T follicular helper cell (primary cell): ENCODE results near the gene CACNA1I.

Source experiments
- DNase-seq: peaks from one replicate; pipeline ENCODE4 v3.0.0-alpha.2; 2020; ENCODE audit warnings: low read depth

CACNA1I gene

DNA sequence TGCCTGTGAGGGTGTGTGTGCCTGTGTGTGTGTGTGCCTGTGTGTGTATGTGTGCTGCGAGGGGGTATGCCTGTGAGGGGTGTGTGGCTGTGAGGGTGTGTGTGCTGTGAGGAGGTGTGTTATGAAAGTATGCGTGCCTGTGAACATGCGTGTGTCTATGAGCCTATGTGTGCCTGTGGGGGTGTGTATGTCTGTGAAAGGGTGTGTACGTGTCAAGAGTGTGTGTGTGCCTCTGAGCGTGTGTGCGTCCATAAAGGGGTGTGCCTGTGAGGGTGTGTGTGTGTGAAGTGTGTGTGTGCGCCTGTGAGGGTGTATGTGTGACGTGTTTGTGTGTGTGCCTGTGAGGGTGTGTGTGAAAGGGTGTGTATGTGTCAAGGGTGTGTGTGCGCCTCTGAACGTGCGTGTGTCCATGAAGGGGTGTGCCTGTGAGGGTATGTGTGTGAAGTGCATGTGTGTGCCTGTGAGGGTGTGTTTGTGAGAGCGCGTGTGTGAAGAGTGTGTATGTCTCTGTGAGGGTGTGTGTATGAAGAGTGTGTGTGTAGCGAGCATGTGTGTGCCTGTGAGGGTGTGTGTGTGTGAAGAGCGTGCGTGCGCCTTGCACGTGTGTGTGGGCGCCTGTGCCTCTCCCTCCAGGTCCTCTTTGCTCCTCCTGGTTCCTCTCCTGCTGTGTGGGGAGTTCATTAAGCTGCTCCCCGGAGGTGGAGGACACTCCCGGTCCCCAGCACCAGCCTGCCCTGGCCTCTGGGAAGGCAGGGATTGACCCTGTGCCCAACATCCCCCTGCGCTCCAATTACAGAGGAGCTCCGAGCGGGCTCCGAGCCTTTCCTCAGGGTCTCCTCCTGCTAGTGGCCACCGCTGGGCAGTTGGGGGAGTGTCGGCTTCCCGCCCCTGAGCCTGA lies 53.3 kb downstream of the CACNA1I start:
- no peak for DNase-seq

DNA sequence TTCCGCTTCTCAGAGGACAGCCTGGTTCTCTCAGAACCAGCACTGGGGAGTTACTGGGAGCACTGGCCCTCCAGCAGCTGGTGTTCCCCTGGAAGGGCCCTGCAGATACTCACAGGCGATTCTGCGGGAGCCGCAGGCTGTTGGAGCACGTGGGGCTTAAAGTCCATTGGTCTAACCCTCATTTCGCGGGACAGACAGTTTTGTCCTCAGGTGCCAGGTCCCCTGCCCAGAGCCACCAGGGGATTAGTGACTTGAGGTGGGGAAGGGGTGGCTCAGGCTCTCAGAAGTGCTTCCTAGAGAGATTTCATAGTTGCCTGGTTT lies 53.9 kb downstream of the CACNA1I start:
- no peak for DNase-seq

DNA sequence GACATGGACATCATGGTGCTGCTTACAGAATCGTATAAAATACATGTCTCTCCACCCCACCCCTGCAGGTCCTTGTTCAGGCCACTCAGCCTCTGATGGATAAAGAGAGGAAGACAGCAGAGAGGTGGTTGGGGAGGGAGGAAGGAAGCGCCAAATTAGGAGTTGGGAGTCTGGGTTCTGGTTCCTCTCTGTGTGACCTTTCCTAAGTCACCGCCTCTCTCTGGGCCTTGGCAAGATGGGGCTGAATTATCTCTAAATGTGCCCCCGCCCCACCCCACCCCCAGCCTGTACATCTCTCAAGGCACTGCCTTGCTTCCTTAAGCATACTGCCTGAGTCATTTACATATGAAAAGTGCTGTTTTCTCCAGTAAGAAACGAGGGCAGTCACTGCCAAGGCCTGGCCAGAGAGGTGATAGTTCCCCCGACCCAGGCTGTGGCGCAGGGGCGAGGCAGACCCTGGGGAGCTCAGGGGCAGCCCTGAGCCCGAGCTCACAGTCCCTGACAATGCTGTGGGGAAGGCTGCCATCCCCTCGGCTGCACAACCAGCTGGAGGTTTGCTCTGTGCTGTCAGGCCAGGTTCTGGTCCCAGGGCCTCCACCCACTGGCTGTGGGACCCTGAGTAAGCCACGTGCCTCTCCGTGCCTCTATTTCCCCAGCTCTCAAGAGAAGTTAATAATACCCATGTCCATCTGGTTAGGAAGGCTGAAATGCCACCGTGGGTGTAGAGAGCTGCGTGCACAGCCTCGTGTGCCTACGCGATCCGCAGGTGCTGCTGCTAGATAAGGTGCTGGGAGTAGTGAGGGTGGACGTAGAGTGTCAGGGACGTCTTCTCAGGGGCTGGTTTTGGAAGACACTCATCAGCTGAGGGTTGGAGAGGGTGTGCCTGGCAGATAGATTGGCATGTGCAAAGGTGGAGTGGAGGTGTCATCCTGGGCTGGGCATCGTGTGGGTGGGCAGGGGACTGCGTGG lies 55.3 kb downstream of the CACNA1I start:
- DNase-seq: no peak

DNA sequence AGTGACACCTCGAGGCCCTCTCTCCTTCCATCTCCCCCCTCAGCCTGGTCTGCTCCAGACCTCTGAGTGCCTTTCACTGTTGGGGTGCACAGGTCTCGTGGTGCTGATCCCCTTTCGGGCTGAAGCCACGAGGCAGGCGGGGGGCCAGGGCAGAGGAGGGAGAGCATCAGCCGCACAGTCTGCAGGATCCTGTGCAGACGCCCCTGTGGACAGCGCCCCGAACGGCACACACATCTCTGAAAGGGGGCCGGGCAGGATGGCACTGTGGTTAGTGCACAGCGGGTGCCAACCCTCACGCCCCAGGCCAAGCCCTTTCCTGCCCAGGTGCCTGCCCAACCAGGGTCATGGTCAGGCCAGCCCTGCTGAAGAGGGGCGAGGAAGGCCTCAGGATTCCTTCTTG lies 56.7 kb downstream of the CACNA1I start:
- no peak for DNase-seq

DNA sequence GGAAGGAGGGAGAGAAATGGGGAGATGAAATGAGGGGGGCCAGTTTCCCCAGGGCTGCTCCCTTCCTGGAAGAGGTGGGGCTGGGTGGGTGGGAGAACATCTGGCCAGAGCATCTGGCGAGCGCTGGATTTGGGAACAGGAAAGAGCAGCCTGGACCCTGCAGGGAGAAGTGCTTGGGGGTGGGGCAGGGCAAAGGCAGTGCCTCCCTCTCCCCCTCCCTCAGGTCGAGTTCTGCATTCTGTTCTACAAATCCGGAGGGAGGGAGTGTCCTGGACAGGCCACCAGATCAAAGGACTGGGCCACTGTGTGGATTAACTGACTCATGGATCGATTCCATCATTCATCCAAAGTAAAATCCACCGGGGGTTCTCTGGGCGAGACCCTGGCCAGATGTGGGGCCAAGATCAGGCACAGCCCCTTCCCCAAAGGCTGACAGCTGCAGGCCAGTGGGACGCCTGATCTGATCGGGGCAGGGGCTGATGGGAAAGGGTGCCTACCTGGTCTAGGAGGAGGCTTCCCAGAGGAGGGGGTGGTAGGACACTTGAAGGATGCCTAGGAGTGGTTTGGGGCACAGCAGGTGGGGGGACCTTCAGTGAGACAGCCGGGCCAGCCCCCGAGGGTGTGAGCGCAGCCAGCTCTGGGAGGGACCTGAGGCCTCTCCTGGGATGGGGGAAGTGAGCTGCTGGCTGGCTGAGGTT lies 57.5 kb downstream of the CACNA1I start:
- no peak for DNase-seq

DNA sequence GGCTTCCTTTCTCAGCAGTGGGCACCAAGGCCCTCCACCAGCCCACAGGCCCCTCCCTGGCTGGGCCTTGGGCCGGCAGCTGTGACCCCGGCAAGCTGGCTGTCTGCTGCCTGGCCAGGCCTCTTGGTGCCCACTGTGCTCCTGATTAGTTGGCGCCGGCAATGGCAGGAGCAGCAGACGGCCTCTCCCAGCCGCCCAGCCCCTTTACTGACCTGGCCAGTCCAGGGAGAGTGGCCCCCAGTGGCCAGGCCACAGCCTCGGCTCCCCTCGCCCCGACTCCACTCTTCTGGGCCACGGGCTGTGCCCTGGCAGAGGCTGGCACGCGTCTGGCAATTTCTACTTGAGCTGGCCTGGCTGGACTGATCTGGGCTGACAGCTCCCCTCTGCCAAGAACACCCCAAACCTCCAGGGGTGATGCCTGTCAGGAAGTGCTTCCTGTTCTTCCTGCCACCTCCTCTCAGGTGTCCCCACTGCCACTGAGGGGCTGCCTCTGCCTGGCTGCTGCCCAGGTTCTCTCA lies 58.1 kb downstream of the CACNA1I start:
- no peak for DNase-seq

DNA sequence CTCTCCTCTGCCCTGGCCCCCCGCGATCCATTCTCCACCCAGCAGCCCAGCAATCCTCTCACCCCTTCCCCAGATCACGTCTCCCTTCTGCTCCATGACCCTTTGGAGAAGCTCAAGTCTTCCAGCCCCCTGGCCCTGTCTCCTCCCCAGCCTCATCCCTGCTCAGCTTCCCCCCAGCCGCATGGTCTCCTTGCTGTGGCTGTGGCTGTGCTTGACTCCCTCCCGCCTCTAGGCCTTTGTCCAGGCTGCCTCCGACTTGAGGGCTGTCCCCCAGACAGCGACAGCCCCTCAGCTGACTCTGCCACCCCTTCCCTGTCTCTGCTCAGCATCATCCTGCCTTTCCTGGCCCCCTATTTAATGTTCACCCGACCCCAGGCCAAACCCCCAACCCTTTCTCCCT lies 59.3 kb downstream of the CACNA1I start:
- no peak for DNase-seq

DNA sequence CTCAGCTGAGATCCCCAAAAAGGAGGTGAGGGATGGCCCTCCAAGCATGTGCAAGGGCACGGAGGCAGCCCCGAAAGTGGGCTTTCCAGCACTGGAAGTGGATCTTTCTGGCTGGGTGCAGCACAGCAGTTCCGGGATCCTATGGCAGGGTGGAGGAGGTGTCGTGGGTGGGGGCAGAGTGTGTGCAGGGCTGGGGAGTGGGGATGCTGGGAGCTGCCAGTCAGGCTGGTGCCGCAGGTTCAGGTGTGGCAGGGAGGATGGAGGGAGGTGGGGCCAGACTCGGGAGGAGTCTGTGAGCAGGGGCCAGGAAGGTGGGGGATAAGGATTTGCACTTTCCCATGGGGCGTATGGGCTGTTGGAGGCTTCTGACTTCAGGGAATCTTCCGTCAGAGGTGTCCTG lies 60.2 kb downstream of the CACNA1I start:
- DNase-seq: no peak

DNA sequence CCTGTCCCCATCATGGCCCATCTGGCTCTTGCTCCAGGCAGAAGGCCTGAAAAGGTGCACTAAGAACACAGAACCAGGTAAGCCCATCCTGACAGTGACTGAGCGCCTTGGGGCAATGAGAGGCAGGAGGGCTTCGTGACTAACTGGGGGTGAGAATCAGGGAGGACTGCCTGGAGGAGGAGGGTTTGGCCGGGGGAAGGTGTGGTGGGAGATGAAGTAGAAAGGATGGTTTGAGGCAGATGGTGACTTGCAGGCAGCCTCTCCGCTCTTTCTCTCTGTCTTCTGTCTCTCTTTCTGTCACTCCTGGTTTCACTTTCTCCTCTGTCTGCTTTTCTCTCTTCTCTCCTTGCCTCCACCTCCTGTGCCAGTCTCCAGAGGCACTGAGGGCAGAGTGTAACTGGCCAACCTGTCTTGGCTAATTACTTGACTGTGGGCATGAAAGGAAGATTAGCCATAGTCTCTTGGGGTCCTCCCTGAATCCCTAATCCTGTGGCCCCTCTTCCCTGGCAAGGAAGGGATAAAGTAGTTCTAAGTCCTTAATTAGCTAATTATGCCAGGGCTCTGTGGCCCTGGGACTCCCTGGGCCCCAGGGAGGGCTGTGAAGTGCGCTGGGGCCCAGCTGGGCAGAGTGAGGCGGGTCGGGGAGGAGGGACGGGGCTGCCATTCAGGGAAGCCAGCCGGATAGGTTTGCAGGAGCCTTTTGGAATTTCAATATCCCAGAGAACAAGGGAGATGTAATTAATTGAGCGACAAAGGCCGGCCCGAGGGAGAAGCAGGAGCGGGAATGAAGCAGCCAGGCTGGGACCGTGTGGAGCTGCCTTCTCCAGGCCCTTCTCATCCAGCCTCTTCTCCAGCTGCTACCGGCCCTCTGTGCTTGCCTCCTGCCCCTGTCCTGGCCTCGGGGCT lies 61.1 kb downstream of the CACNA1I start:
- DNase-seq: no peak

DNA sequence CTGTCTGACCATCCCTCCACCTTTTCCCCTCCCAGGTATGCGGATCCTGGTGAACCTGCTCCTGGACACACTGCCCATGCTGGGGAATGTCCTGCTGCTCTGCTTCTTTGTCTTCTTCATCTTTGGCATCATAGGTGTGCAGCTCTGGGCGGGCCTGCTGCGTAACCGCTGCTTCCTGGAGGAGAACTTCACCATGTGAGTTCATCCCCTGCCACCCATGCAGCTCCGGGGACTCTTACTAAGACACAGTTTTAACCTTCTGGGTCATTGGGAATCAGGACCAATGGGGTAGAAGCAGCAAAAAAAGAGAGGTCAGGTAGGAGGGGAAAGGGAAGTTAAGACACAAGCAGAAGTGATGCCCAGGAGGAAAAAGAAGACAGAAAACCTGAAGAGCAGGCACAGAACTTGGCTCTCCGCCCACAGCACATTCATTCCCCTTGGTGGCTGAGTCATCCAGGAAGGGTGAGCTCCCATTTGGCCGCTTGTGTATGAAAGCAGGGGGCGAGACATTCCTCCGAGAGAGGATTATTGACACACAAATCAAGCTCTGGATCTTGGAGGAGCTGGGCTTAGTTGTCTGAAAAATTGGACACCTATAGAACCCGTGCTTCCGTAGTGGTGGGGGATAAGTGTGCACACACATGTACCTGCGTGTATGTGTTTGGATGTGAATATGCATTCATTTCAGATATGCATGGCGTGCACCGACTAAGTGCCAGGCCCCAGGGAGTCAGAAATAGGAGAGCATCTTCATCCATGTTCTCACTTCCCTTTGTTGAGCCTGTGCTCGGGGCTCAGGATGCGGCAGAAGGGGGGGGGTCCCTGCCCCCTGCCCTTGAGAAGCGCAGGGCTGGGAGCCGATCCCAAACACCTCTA lies 64.2 kb downstream of the CACNA1I start:
- DNase-seq: no peak

DNA sequence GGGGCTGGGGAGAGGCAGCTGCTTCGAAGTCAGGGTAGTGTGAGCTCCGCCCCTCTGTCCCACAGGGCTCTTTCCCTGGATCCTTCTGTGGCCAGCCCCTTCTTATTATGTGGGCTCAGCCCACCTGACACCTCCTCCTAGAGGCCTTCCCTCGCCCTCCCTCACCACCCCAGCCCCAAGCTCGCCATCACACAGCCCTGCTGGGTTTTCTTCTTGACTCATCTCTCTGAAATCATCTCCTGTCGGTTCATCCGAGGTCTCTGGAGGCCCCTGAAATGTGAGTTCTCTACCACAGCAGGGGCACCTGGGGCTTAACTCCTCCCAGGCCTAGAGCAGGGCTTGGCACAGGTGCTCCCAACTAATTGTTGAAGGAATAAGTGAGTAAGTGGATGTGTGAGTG lies 65.2 kb downstream of the CACNA1I start:
- no peak for DNase-seq

DNA sequence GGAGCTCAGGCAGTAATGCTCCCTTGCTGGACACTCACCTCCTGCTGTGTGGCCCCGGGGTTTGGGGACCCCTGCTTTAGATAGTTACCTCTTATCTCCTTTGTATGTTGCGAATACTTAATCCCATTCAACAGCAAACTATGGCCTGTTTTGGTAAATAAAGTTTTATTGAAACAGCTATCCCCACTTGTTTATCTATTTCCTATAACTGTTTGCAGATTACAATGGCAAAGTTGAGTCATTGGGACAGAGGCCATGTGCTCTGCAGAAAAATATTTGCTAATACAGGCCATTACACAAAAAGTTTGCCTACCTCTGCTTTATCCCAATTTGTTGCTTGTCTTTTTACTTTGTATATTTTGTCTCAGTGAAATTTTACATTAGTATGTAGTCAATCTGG lies 68.4 kb downstream of the CACNA1I start:
- no peak for DNase-seq

DNA sequence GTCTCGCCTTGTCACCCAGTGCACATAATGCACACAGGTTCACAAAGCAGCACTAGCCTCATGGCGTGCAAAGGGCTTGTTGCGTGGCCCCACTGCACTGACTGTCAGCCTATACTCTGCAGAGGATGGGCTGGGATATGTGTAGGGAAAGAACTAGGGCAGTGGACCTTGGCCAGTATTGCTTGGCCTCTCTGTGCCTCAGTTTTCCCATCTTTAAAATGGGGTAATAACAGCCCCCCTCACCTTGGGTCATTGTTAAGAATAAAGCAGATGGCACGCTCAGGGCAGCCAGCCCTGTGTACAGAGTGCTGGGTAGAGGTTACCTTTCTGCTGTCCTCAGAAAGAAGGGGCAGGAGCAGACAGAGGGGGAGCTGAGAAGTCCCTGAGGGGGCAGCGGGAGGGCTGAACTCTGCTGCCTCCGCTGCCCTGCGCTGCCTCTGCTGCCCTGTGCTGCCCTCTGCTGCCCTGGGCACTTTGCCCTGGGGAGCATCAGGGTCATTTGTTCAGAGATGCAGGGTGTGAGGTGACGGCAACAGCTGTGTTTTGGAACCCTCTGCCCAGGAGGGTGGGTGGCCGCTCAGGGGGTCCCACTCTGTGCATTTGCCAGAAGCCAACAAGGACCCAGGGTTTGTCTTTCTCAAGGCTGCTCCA lies 71.2 kb downstream of the CACNA1I start:
- DNase-seq: no peak

DNA sequence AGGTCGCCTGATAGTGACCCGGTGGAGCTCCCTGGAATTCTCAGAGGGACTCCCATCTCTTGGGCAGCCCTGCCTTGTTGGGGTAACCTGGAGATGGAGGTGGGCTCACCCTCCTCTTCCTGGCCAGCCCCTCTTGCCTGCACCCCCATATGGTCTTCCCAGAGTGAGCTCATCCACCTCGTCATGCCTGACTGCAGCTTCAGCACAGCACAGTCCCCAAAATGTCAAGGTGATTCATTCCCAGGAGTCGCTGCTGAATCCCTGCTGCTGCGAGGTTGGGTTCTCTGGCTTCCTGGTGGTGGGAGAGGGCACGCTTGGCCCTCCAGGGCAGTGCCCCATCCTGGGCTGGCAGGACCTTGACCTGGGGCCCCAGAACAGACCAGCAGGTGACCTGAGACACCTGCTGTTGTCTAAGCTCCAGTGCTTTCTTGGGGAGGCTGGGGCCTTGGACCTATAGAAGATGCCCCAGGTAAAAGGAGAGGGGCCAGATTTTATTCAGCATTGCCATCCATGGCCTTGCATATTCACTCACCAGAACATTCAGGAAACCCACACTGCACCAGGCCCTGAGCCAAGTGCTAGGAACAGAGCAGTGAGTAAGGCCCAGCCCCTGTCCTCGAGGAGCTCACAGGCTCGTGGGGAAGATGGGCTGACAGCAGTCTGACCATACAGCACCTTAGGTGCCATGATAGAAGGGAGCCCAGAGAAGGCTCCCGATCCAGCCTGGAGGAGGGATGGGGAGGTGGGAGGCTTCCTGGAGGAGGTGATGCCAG lies 72.9 kb downstream of the CACNA1I start:
- DNase-seq: no peak

DNA sequence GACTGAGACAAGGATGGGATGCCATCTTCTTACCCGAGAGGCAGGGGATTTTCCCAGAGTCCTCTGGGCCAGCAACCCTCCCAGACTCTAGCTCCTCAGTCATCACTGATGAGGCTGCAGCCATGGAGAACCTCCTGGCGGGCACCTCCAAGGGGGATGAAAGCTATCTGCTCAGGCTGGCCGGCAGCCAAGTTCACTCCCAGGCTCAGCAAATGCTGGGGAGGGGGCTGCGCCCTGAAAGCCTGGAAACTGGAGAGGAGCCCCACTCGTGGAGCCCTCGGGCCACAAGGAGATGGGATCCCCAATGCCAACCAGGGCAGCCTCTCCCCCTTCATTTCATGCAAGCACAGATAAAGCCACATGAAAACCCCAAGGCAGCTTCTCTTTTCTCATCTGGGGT lies 75.0 kb downstream of the CACNA1I start:
- DNase-seq: no peak

DNA sequence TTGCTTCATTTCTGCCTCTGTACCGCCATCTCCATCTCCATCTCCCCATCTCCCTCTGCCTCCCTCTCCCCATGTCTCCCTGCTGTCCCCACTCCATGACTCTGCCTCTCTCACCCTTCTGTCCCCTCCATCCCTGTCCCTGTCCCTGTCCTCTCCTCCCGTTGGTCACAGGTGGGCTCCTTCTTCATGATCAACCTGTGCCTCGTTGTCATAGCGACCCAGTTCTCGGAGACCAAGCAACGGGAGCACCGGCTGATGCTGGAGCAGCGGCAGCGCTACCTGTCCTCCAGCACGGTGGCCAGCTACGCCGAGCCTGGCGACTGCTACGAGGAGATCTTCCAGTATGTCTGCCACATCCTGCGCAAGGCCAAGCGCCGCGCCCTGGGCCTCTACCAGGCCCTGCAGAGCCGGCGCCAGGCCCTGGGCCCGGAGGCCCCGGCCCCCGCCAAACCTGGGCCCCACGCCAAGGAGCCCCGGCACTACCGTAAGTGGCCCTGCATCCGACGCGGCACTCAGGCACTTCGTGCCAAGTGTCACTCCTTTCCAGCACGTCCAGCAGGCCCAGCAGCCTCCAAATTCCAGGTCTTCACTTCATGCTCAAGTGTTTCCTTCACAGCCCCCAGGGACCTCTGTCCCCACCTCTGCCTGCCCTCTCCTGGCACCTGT lies 76.0 kb downstream of the CACNA1I start:
- DNase-seq: no peak

DNA sequence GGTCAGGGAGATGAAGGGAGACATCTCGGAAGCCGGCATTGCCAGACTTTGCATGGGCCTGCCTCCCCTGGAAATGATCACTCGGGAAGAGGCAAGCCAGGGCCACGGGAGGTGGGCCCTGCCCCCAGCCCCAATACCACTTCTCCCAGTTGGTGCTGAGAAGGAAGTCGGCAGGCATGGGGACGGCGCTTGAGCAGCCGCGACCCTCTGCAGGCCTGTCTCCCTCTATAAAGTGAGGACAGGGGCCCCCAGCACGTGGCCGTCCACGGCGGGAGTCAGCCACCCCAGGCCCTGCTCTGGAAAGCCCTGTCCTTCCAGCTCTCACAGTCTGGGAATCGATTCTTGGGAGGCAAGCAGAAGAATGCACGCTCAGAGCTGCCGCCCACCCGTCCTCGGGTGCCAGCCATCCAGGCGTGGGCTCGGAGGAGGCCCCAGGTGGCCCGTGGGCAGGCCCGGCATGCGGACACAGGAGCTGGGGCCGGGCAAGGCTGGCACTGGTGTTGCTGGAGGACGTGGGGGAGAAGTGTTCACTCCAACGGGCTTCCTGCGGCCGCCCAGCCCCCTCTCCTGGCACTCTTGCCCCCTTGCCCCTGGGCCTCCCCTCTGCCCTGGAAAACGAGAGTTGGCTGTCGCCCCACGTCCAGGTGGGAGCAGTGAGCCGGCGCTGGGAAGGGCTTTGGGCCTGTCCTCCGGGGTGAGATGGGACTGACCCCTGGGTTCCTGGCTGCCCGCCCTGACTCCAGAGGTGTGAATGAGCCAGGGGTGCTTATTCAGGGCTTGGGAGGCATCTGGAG lies 77.5 kb downstream of the CACNA1I start:
- DNase-seq: no peak

DNA sequence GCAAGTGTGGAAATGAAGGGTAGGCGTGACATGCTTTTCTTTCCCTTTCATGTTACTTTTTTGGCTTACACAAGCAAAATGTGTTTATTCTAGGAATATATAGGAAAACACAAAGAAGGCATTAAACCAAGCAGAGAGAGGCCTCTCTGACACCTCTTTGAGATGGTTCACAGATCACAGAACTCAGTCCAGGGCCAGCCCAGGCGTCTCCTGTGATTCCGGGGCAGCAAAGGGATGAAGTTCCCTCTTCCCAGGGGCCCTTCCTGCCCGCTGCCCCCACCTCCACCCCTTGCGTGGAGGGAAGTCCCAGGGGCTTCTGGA lies 78.0 kb downstream of the CACNA1I start:
- DNase-seq: no peak
